Mammary epithelial cell (primary cell): ENCODE data around the gene HTR5A.

Experiments
- CTCF ChIP-seq, 2 donors: IDR thresholded peaks in 1 of 2; conservative IDR thresholded peaks in 1 of 2; 2 replicates each; pipeline ENCODE4 v1.5.1; 2011 to 2012; ENCODE audit warnings: inconsistent platforms in 2 of 2, low read length in 2 of 2, mild to moderate bottlenecking in 2 of 2, control low read depth in 1 of 2, low read depth in 1 of 2; ENCODE audit not compliant: insufficient read depth in 1 of 2; ENCODE audit errors: extremely low read depth in 1 of 2
- EZH2 ChIP-seq: IDR thresholded peaks from 2 replicates; pipeline ENCODE4 v1.6.1; 2012; ENCODE audit warnings: low read length, inconsistent platforms, borderline replicate concordance

- no peak for TF ChIP-seq CTCF (conservative IDR thresholded peaks at IDR 0.05 in 1 of 2, IDR thresholded peaks at IDR 0.05 in 1 of 2; ENCODE audit: extremely low read depth in 1 of 2, insufficient read depth in 1 of 2, low read depth in 1 of 2, low read length in 2 of 2)
- no peak for TF ChIP-seq EZH2
These were observed 10.4 kb upstream of the HTR5A start for GRCh38 chr7:155059703-155060102.
